ENCODE measurements around the gene EPB41L4A.
"Not testable (repeated sequence)": the region's sequence is repeated elsewhere in the genome, so short reads cannot be mapped to it uniquely, and the experiment has no call there.

EPB41L4A gene

GRCh38 chr5:112401924-112402323 lies 17.2 kb downstream of the EPB41L4A start:
- no peak for DNase-seq

GRCh38 chr5:112397690-112398089 lies 21.4 kb downstream of the EPB41L4A start:
- DNase-seq = no peak

- DNase-seq = no peak
Observed at GRCh38 chr5:112396430-112396829, 22.6 kb downstream of the EPB41L4A start.

- DNase-seq = not testable (repeated sequence)
Observed at GRCh38 chr5:112395299-112395698, 23.8 kb downstream of the EPB41L4A start.

- no peak for DNase-seq
Observed at GRCh38 chr5:112390327-112390726, 28.8 kb downstream of the EPB41L4A start.

GRCh38 chr5:112388739-112389138 lies 30.3 kb downstream of the EPB41L4A start:
- DNase-seq = no peak

GRCh38 chr5:112388074-112388473 lies 31.0 kb downstream of the EPB41L4A start:
- DNase-seq = no peak

GRCh38 chr5:112386766-112387165 lies 32.3 kb downstream of the EPB41L4A start:
- no peak for DNase-seq

GRCh38 chr5:112385969-112386368 lies 33.1 kb downstream of the EPB41L4A start:
- DNase-seq = no peak

GRCh38 chr5:112385566-112385965 lies 33.5 kb downstream of the EPB41L4A start:
- no peak for DNase-seq

GRCh38 chr5:112384523-112384922 lies 34.6 kb downstream of the EPB41L4A start:
- no peak for DNase-seq

- DNase-seq = no peak
Observed at GRCh38 chr5:112382886-112383285, 36.2 kb downstream of the EPB41L4A start.

- no peak for DNase-seq
Observed at GRCh38 chr5:112381521-112381920, 37.6 kb downstream of the EPB41L4A start.

- DNase-seq = no peak
Observed at GRCh38 chr5:112379542-112380325, 39.3 kb downstream of the EPB41L4A start.

GRCh38 chr5:112374818-112375217 lies 44.3 kb downstream of the EPB41L4A start:
- no peak for DNase-seq

GRCh38 chr5:112374356-112374755 lies 44.7 kb downstream of the EPB41L4A start:
- DNase-seq = no peak

- DNase-seq = no peak
Observed at GRCh38 chr5:112373885-112374284, 45.2 kb downstream of the EPB41L4A start.

GRCh38 chr5:112372543-112372942 lies 46.5 kb downstream of the EPB41L4A start:
- DNase-seq = no peak

- no peak for DNase-seq
Observed at GRCh38 chr5:112371067-112371466, 48.0 kb downstream of the EPB41L4A start.

GRCh38 chr5:112367400-112367799 lies 51.7 kb downstream of the EPB41L4A start:
- no peak for DNase-seq

- no peak for DNase-seq
Observed at GRCh38 chr5:112366987-112367386, 52.1 kb downstream of the EPB41L4A start.

- DNase-seq = not testable (repeated sequence)
Observed at GRCh38 chr5:112360740-112361139, 58.3 kb downstream of the EPB41L4A start.

- DNase-seq = no peak
Observed at GRCh38 chr5:112356178-112356956, 62.7 kb downstream of the EPB41L4A start.

GRCh38 chr5:112355058-112355685 lies 63.9 kb downstream of the EPB41L4A start:
- no peak for DNase-seq
